ENCODE results near the gene GMCL2. TPM values are rescaled to one million over a fixed set of nuclear protein-coding genes. Genes with fewer than 3 reads are reported as not detected.

The GMCL2 gene
- total RNA-seq, 1 donor from 2014 or later, result not detected

DNA sequence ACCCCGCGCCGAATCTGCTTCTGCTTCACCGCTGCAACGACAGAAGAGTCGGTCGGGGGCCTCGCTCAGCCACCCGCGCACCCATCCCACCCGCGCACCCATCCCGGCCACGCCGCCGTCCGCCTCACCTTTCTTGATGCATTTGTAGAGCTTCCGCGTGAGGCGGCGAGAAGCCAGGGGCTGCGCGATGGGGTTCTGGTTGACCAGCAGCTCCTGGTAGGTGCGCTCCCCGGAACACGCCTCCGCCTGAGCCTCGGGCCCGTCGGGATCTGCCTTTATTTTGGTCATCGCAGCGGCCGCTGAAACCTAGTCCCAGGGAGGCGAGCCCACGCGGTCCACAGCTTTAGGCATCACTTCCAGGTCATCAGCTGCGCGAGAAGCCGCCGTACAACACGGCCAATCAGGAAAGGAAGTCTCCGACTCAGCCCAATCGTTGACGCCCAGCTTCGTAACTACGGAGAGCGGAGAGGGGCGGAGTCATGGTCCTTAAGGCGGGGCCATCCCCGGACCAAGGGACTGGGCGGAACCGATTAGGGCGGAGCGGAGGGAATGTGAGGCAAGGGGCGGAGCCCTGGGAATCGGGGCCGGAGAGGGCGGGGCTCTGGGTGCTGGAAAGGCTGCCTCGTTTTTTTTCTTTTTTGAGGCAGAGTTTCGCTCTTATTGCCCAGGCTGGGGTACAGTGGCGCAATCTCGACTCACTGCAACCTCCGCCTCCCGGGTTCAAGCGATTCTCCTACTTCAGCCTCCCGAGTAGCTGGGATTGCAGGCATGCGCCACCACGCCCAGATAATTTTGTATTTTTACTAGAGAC, 33.4 kb downstream of the GMCL2 start, which contains the start of gene NHP2:
TSS of gene NHP2 (minus strand) at position 356 of the 811 bp plus-strand sequence. CDS start at position 288, 68 bp downstream.
- intact Hi-C loops (cut with DNase I), result no loop called here
- ATAC-seq (ENCODE audit: poor library complexity), result peak; percentile 99

DNA sequence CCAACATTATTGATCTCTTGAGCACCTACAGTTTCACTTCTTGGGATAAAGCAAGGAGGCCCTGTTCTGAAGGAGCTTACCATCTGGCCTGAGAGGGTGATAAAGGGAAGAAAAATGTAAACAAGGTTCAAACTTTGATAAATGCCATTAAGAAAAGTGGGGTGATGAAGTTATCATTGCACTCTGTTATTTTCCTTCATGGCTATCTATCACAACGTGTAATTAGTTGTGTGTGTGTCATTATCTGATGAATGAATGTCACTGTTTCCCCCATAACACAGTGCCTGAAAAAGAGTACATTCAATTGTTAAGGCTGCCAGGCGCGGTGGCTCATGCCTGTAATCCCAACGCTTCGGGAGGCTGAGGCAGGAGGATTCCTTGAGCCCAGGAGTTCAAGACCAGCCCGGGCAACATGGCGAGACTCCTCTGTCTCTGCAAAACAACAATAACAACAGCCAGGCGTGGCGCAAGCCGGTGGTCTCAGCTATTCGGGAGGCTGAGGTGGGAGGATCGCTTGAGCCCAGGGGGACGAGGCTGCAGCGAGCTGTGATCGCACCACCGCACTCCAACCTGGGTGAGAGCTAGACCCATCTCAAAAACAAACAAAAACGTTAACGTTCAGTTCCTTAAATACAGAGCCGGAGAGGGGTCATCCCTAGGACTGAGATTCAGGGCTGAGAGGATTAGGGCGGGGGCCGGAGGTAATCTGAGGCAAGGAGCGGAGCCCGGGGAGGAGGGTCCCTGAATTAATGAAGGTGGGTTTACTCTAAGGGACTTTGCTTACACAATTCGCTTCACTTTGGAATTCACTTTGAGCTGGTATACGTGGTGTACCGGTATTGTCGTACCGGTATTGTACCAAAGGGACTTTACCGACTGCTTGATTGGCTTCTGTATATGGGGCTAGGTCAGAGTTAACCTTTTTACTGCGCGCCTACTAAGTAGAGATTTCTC, 34.4 kb downstream of the GMCL2 start:
- intact Hi-C loops (cut with DNase I), result no loop called here
- ATAC-seq (ENCODE audit: poor library complexity) (no peak), DNase-seq (no peak)

More for the DNA sequence above, 33.4 kb downstream of the GMCL2 start, which contains the start of gene NHP2:
- DNase-seq, result peak; percentile 99

DNA sequence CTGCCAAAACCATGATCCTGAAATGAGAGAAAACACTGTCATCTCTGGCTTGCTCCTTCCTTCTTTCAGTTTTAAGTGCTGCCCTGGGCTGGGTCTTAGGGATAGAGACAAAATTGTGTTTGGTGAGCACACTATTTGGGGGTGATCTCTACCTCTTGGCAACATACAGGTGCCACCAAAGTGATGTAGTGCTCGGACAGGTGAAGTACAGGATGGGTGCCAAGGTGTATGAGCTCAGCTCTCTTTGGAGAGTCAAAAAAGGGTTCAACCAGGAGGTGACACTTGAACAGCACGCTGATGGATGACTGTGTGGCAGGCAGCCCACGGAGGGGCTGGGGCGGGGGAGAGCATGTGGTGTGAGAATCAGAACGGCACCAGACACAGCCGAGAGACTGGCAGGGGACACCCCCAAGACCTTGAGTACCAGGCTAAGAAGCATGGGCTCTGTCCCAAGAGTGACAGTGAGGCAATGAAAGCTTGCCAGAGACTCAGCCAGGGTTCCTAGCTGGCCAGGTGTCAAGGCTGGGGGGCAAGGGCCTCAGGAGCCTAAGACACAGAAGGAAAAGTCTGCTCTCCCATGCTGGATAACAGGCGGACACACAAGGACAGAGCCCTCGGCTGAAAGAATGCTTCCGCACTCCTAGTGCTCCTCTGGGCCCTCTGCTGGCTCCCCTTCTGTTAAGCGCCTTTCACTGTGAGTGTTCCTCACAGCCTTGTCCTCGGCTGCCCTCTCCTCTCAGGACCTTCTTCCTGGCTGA, 36.0 kb downstream of the GMCL2 start:
- DNase-seq, result no peak
- ATAC-seq (ENCODE audit: poor library complexity), result no peak
- intact Hi-C loops (cut with DNase I), result no loop called here

DNA sequence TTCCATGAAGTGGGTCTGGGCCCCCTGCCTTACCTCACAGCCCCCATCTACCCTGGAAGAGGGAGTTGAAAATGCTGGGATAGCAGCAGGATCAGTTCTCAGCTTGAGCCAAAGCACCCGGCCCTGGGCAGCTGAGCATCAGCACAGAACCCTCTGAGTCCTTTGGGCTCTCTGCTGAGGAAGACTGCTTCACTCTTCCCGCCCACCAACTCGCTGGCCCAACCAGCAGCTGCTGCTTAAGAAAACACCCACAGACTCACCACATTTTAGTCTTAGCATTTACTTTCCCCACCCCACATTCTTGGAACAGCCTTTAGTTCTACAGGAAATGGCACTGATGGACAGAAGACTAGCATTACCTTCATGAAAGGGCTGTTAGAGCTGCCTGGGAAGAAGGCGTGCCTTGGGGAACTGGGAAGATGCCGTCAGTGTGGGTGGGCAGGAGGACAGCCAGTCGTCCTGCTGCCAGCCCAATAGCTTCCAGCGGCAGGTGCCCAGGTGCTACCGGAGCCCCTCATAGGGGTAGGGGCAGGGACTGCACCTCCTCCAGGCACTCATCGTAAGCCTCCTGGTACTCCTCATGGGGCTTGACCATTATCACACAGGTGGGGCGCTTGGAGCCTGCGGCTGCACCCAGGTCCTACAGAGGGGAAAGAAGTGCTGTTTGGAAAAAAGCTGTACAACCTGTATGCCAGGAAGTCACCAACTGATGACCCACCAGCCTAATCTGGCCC, 37.8 kb downstream of the GMCL2 start:
- intact Hi-C loops (cut with DNase I), result loop anchor here (5.0 kb wide), 1 partner anchor 72 kb away; no protein-coding TSS in a partner anchor

DNA sequence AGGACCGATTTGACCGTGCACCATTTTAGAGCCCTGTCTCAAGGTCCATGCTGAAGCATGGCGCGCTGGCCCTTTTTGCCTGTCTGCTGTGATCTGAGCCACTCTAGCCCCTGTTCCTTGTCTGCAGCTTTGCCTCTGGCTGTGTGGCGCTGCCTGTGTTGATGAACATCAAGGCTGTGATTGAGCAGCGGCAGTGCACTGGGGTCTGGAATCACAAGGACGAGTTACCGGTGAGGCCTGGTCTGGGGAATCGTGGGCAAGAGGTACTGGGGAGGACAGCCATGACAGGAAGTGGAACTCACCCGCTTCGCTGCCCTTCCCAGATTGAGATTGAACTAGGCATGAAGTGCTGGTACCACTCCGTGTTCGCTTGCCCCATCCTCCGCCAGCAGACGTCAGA, 39.8 kb downstream of the GMCL2 start:
- DNase-seq (no peak), ATAC-seq (ENCODE audit: poor library complexity) (no peak)
- intact Hi-C loops (cut with DNase I), result loop anchor here (5.0 kb wide), 1 partner anchor 70 kb away; no protein-coding TSS in a partner anchor

More for the DNA sequence above, 37.8 kb downstream of the GMCL2 start:
- ATAC-seq (ENCODE audit: poor library complexity), result no peak
- no peak for DNase-seq

DNA sequence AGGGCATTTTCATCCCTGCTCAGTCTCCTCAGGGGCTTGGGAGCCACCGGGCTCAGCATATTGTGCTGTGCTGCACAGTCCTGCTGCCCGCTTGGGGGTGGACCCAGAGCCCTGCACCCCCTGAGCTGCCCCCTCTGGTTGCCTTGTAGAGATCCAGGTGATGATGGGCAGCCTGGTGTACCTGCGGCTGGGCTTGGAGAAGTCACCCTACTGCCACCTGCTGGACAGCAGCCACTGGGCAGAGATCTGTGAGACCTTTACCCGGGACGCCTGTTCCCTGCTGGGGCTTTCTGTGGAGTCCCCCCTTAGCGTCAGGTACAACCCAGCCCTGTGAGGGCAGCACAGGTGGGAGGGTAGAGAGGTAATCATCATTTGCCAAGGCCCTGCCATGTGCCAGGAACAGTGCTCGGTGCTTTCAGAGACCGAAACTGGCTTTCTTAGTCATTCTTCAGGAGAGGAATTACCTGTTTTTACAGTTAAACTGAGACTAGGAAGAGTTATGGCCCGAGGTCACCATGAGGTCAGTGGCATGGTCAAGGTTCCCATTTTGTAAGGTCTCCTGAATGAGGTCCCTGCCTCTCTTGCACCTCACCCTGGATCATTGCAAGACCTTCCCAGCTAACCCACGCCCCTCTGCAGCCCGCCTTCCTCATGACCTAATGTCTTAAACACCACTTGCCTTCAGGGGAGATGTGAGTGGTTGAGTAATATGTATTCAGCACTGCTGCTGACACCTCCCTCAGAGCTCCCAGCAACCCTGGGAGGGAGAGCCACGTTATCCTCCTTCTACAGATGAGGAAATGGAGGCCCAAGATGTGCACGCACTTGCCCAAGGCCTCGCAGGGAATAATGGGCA, 41.0 kb downstream of the GMCL2 start:
- intact Hi-C loops (cut with DNase I), result loop anchor here (5.0 kb wide), 1 partner anchor 69 kb away; no protein-coding TSS in a partner anchor
- DNase-seq (peak; percentile 78), ATAC-seq (ENCODE audit: poor library complexity) (peak; percentile 42)

DNA sequence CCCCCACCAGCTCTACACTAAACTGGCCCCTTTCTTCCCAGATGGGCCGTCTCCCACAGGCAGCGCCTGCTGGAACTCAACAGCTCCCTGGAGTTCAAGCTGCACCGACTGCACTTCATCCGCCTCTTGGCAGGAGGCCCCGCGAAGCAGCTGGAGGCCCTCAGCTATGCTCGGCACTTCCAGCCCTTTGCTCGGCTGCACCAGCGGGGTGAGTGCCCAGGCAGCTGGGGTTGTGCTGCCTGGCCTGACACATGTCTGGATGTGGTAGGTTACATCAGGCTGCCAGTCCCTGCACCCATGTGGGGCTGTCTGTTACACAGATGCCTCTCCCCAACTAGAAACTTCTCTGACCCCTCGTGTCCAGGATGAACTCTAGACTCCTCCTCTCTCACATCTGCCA, 43.3 kb downstream of the GMCL2 start:
- ATAC-seq (ENCODE audit: poor library complexity) (peak; percentile 74), DNase-seq (peak; percentile 86)
- intact Hi-C loops (cut with DNase I), result no loop called here

DNA sequence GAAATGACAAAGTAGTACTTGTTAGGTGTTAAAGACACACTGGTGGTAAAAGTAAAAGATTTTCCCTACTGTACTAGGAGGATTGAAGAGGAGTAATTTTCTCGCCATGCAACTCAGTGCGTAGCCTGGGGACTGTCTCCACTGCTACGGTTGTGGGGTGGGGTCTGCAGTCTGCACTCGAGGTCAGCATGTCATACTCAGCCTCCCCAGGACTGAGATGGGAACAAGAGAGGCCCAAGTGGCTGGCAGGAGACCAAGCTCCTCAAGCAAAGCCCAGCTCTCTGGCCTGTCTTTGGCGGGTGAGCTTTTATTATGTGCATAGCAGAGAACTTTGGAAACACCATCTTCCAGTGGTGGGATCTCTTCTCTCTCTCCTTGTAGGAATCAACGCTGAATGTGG, 43.9 kb downstream of the GMCL2 start:
- intact Hi-C loops (cut with DNase I), result no loop called here

DNA sequence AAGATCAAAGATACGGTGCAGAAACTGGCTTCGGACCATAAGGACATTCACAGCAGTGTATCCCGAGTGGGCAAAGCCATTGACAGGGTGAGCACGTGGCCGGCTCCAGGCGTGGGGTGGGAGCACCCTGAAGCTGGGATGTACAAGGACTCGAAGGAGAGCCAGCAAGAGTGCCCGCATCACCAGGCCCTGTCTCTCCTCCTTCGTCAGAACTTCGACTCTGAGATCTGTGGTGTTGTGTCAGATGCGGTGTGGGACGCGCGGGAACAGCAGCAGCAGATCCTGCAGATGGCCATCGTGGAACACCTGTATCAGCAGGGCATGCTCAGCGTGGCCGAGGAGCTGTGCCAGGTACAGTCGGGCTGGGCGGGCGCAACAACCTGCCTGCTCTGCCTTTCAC, 44.5 kb downstream of the GMCL2 start:
- no peak for ATAC-seq (ENCODE audit: poor library complexity)
- DNase-seq, result no peak
- intact Hi-C loops (cut with DNase I), result no loop called here

More for the DNA sequence above, 43.9 kb downstream of the GMCL2 start:
- no peak for DNase-seq
- ATAC-seq (ENCODE audit: poor library complexity), result no peak

DNA sequence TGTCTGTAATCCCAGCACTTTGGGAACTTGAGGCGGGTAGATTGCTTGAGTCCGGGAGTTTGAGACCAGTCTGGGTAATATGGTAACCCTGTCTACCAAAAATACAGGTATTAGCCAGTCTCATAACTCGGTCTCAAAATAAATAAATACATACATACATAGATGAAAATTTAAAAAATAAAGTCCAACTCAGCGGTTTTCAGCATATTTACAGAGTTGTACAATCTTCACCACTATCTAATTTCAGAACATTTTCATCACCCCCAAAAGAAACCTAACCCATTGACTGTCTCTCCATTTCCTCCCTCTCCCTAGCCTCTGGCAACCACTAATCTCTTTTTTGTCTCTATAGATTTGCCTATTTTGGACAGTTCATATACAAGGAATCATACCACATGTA, 45.6 kb downstream of the GMCL2 start:
- ATAC-seq (ENCODE audit: poor library complexity), result no peak
- no peak for DNase-seq
- intact Hi-C loops (cut with DNase I), result no loop called here

DNA sequence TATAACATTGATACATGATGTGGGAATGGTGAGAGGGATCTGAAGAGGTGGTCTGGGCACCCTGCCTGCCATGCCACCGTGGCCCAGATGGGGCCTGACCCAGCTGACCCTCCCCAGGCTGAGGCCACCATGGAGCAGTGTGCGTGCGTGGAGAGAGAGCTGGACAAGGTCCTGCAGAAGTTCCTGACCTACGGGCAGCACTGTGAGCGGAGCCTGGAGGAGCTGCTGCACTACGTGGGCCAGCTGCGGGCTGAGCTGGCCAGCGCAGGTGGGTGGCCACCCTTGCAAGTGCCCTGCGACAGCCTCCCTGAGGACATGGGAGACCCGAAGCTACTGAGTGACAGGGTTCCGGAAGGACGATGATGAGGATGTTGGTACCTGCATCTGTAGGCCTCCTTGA, 49.2 kb downstream of the GMCL2 start:
- intact Hi-C loops (cut with DNase I), result no loop called here
- DNase-seq (no peak), ATAC-seq (ENCODE audit: poor library complexity) (no peak)

DNA sequence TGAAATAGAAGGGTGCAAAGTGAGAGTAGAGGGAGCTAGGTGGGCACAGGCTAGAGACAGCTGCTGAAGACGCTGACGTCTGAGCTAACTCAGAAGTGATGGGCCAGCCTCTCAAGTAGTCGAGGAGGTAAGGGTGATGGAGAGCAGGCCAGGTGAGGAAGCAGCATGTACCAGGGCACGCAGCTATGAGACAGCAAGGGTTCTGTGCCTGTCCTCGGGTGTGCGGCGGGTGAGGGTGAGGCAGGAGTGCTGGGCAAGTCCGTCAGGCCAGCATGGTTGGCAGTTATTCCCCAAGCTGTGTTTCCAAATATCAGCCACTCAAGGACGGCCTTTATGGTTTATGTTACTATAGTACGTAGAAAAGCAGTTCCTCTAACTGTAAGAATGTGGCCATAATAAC, 50.2 kb downstream of the GMCL2 start:
- ATAC-seq (ENCODE audit: poor library complexity), result no peak
- intact Hi-C loops (cut with DNase I), result no loop called here
- no peak for DNase-seq

Other genes starting within 250 kb of the GMCL2 start
- gene PROP1, start 191.1 kb downstream of the GMCL2 start, total RNA-seq, result not detected
- gene N4BP3, start 73.8 kb downstream of the GMCL2 start, total RNA-seq, result 2.7 TPM
- gene RMND5B, start 56.4 kb downstream of the GMCL2 start, total RNA-seq, result 33.7 TPM
- gene NHP2, start 33.5 kb downstream of the GMCL2 start, total RNA-seq, result 75.7 TPM
- 83.4 TPM for gene HNRNPAB, start 17.2 kb upstream of the GMCL2 start, total RNA-seq
- 34.4 TPM for gene PHYKPL, start 45.4 kb upstream of the GMCL2 start, total RNA-seq

Data from Right ventricle myocardium superior (tissue), 1 donor.